Activated CD4-positive, CD25-positive, alpha-beta regulatory T cell treated with anti-CD3 and anti-CD28 coated beads, Interleukin-2, amount 50 U/mL, for 16 hours (primary cell): Measurements from ENCODE around the gene TENT4B.
A peak's percentile ranks its signal among the peaks of the same experiment; 100 is the strongest.
"Not testable (repeated sequence)": the region's sequence is repeated elsewhere in the genome, so short reads cannot be mapped to it uniquely, and the experiment has no call there.

Experiments used
- DNase-seq: peaks from one replicate; pipeline ENCODE4 v3.0.0-alpha.2; 2020; ENCODE audit warnings: low read depth, low spot score

TENT4B gene

DNA sequence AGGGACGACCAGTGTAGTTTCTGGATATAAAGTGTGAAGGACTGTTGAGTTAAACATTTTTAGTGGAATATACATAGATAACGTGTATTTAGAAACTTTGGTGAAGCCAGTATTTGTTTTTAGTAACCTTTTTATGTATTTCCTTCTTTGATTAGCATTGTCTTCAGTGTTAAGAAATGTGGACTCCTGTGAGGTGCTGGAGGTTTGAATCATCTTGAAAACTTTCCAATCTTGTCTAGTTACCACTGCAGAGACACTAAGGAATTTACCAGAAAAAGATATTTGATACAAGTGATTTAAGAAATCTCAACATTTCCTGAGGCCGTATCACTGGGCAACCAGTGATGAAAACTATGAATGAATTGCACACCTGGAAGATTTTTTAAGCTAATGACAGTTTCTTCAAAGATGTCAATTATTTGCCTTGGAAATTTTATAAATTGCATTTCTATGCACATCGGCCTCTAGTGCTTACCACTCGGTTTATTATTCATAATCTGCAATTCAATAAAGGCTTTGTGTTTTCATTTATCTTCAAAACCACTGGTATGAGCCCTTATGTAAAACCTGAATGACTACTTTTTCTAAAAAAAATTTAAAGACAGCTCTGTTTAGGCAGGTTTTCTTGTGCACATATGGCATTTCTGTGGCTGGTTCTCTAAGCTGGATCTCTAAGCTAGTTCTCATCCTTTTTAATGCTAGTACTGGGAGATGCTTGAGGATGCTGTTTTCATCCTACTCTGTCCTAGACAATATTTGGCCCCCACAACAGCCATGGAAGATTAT, 81.9 kb downstream of the TENT4B start:
- DNase-seq: no peak

- no peak for DNase-seq
Observed at GRCh38 chr16:50235581-50235980, 82.5 kb downstream of the TENT4B start.

DNA sequence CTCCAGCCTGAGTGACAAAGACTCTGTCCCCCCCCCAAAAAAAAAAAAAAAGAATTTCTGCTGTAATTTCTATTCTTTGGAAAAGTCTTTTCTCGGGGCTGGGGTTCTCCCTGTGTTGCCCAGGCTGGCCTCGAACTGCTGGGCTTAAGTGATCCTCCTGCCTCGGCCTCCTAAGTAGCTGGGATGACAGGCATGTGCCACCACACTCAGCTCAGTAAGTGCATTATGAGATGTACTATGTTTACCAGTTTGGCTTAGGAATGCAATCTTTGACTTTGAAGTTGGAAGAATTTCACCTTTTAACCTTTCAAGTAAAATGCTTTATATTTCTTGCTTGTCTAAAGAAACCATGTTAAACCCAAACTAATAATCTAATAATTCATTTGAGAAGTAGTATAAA, 85.2 kb downstream of the TENT4B start:
- no peak for DNase-seq

DNA sequence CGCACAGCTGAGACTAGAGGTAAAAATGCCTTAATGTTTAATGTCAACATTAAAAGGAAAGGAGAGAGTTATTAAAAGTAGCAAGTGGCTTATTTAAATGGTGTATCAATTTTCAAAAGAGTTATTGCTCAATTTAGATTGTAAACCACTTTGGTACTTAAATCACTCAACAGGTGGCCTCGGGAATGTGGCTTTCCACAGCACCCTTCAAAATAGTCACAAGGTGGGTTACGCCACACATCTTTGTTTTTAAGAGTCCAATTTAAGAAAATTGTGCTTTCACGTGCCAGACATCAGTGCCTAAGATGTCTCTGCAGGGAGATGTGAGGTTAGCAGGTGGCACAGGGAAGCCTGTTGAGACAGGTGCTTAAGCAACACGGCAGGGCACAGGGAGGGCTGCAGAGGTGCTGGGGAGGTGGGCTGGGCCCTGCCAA, 85.8 kb downstream of the TENT4B start:
- DNase-seq: no peak

DNA sequence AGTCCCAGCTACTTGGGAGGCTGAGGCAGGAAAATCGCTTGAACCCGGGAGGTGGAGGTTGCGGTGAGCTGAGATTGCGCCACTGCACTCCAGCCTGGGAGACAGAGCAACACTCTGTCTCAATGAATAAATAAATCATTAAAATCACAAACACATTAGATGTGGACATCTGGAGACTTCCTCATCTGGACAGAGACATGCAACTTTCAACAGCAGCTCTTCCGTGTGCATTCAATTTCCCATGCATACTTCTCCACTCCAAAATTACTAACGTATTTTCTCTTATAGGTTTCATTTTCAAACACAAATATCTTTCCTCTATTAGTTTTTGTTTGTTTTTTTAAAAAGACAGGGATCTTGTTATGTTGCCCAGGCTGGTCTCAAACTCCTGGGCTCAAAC, 89.9 kb downstream of the TENT4B start:
- DNase-seq: not testable (repeated sequence)

GRCh38 chr16:50244140-50244503, 91.0 kb downstream of the TENT4B start:
- no peak for DNase-seq

DNA sequence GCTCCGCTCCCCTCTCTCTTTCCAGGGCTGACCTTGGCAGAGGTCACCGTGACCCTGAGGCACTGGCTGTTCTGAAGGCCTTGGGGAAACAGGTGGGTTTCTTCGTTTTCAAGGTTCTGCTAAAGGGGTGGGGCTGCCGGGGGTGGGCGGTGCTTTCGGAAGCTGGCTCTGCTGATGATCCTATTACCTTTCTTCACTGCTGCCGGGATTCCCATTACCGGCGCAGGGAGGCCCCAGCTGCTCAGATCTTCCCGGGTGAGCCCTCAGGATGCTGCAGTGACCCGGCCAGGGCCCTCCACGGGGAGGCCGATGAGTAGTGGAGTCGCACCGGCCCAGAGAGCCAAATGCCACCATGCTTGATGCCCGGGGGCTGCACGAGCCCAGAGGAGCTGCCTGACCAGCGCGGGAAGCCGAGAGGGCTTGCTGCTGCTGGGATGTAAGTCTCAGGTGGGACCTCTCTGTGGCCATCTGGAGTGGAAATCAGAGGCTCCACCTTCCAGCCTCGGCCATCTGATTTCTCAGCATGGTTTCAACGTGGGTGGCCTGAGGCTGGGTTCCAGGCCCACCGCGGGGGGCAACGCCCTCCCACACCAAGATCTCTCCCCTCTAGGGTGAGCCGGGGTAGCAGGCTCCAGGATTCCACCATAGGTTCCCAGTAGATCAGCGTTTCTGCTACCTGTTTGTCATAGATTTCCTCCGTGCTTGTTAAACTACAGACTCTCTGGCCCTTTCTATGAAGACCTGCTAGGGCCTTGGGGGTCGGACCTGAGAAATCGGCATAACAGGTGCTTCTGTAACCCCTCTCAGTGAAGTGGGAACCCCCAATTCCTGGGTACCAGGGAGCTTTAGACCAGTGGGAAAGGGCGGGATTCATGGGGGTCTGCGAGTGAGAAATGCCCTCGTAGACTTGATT, 91.7 kb downstream of the TENT4B start:
- no peak for DNase-seq

DNA sequence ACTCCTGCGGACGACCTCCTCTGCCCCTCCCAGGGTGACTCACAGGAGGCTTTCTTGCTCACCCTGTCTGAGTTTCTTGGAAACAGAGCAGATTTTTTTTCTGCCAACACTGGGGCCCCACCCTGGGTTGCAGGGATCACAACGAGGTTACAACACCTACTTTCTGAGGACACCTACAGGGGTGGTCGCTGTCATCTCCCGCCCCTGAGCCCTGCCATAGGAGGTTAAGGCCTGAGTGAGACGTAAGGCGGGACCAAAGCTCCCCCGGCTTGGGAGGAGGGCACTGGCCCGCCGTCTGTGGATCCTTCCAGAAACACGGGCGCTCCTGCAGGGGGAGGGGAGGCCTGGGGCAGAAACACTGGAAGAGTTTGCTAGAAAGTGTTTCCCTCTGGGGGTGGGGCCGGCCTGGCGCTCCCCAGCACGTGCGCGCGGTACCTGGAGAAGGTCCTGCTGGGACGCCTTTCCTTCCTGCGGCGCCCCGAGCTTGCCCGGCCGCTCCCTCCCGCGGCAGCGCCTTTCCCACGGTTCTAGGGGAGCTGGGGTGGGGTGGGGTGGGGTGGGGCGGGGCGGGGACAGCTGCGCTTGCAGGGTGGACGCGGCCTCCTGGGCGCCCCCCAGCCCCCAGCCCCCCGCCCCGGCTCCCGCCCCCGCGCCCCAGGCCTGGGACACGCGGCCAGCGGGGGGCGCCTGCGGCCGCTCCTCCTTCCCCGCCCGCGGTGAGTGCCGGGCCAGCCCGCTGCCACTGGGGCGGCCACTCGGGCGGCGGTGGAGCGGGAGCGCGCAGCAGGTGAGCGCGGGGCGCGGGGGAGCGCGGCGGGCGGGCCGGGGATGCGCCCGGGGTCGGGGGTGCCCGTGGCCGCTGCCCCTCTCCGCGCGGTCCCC, 92.6 kb downstream of the TENT4B start:
- DNase-seq: peak; percentile 30

- DNase-seq: no peak
Observed at GRCh38 chr16:50246299-50247122, 93.4 kb downstream of the TENT4B start.

DNA sequence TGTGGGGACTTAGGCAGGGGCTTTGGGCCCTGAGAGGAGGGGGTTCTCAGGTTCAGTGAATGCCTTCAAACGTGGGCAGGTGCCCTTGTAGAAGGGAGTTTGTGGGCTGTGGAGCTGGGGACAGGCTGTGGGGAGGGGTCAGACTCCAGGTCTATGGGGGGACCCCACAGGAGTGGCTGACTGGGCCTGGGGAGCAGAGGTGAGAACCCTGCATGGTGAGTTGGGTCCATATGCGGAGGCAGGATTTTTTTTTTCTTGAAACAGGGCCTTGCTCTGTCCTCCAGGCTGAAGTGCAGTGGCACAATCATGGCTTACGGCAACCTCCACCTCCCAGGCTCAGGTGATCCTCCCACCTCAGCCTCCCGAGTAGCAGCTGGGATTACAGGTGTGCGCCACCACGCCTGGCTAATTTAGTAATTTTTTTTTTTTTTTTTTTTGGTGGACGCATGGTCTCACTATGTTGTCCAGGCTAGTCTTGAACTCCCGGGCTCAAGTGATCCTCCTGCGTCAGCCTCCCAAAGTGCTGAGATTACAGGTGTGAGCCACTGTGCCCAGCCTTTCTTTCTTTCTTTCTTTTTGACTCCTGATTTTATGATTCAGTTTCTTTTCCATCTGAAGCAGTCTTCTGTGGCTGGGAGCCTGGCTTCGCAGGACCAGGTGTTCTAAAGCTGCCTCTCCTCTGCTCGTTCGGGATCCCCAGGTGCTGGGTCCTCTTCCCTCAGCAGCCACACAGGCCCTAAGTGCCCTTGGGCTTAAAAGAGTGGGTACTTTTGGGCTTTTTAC, 94.2 kb downstream of the TENT4B start:
- DNase-seq: no peak

GRCh38 chr16:50247906-50248608, 95.0 kb downstream of the TENT4B start:
- DNase-seq: no peak

DNA sequence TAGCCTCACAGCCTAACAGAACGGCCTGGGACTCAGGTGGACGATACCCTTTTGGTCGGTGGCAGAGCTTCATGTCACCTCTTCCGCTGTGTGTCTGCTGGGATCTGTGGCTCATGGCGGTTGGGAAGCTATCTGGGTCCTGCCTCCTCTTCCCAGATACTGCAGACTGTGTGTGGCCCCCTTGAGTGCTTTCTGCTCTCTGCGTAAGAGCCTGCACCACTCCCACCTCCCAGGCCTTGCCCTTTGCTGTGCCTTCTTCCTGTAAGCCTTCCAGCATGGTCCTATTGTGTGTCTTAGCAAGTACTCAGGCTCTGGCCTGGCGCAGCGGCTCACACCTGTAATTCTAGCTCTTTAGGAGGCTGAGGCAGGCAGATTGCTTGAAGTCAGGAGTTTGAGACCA, 95.7 kb downstream of the TENT4B start:
- no peak for DNase-seq

- DNase-seq: no peak
Observed at GRCh38 chr16:50251375-50252081, 98.4 kb downstream of the TENT4B start.

GRCh38 chr16:50252082-50252611, 99.0 kb downstream of the TENT4B start:
- DNase-seq: no peak

GRCh38 chr16:50252874-50253513, 99.9 kb downstream of the TENT4B start:
- no peak for DNase-seq

DNA sequence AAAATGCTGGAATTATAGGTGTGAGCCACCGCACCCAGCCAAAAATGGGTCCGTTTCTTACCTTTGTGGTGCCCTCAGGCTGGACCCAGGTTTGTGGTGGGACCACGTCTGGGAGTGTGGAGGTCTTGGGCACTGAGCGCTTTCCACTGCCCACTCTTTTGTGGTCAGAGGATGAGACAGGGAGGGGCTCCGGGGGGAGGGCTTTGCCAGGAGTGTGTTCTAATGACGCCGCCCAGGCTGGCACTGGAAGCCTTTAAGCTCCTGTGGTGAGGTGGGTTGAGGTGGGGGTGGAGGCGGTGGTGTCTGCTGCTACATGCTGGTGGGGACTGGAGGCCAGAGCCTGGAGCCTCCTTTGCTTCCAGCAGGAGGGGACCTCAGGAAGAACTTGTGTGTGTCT, 100.4 kb downstream of the TENT4B start:
- DNase-seq: no peak

DNA sequence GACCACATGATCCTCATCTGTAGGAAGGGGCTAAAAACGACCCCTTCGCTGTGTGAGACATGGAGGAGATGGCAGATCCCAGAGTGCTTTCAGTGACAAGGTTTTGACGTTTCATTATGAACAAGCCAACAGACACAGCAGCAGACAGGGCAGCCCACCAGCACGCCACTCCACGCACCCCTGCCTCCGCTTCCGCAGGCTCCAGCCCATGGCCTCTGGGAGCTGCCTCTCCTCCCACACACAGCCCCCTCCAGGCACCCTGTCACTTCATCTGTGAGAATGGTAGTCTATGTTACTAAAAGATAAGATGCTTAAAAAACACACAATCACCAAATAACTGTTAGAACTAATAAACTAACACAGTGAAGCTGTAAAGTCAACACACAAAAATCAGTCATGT, 101.0 kb downstream of the TENT4B start:
- no peak for DNase-seq

GRCh38 chr16:50255538-50255937, 102.4 kb downstream of the TENT4B start:
- no peak for DNase-seq
